Fibroblast of skin of scalp (primary cell): ENCODE results near the gene YWHAG.
"Not testable (repeated sequence)": the region's sequence is repeated elsewhere in the genome, so short reads cannot be mapped to it uniquely, and the experiment has no call there.

Experiments
- DNase-seq: peaks from one replicate; pipeline ENCODE4 v3.0.0-alpha.2; 2013

The YWHAG gene

DNA sequence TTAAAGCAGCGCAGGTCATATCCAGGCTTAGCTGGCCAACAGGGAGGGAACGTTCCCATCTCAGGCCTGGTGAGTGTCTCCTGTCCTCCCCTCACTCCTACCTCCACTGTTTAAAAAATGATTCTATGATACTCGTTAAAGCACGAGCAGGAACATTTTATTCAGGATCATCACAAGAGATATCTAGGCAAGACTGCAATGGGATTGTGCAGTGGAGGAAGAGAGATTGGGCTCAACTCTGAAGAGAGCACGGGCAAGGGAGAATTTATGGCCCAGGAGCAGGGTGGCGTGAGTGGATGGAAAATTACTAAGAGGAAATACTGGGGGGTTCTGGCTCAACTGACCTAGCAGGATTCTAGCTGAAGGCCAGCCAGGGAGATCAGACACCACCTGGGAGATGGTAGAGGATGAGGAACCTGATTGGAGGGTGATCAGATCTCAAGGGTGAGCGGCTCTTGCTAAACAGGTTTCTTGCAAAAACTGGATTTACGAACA, 65.3 kb downstream of the YWHAG start:
- DNase-seq = no peak

DNA sequence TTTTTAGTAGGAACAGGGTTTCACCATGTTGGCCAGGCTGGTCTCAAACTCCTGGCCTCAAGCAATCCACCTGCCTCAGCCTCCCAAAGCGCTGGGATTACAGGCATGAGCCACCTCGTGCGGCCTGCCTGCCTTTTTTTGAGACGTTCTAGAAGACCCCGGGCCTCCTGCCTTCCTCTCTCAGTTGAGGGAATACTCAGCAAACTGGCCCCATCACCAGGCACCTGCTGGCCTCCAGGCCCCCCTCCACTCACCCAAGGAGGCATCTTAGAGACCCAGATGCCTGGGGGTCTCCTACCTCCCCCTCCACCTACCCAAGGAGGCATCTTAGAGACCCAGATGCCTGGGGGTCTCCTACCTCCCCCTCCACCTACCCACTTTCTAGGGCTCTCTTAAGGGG, 65.9 kb downstream of the YWHAG start:
- not testable (repeated sequence) for DNase-seq

DNA sequence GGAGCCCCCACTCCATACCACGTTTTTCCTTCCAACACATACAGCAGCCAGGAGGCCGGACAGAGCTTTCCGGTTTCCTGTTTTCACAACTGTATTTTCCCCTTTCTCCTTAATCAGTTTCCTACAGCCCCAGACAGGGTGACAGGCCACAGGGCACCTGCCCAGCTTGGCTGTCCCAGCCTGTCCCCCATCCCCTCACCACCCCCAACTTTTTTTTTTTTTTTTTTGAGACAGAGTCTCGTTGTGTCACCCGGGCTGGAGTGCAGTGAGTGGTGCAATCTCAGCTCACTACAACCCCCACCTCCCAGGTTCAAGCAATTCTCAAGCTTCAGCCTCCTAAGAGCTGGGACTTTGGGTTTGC, 66.6 kb downstream of the YWHAG start:
- DNase-seq = peak; percentile 41

DNA sequence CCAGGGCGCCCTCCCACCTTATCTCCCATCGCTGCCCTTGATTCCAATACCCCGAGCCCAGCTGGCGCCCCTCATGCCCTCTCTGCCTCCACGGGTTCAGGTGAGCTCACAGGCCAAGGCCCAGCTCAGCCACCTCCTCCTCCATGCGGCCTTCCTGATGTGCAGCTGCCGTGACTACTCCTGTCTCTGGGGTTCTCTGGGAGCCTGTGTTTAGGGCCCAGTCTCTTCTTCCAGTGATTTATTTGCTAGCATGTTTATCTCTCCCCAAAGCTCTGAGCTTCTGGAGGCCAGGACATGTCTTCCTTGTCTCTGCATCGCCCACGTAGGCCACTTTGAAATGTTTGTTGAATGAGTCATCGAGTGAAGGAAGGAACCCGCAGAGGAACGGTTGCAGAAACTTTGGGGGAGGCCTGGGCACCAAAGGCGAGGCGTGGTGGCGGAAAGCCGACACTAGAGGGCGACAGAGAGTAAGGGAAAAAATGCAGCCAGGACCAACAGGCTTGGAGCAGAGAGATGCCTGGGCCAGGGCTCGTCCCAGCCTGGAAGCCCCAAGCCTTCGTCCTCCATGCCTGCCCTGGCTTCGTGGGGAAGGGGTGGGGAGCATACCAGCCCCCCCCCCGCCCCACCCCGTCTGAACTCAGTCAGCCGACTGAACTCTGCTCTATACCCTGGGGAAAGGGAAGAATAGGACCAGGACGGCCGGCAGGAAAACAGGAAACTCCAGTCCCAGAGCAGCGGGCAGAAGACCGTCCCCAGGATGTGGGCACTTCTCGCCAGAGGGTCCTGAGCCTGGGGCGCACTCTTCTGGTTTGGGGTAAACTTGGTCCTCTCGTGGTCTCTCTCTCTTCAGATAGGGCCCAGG, 67.2 kb downstream of the YWHAG start:
- peak; percentile 99 for DNase-seq

DNA sequence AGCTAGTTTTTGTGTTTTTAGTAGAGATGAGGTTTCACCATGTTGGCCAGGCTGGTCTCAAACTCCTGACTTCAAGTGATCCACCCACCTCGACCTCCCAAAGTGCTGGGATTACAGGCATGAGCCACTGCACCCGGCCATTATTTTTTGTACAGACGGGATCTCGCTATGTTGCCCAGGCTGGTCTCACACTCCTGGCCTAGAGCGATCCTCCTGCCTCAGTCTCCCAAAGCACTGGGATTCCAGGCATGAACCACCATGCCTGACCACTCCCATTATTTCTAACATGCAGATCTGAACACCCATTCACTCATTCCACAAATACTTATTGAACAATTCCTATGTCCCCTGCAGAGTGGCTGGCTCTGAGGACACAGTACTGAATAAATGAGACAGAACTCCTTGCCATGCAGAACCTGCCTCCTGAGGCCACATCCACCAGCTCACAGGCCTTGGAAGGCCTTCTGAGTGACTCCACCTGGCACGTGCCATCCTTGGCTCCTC, 67.9 kb downstream of the YWHAG start:
- peak; percentile 71 for DNase-seq

DNA sequence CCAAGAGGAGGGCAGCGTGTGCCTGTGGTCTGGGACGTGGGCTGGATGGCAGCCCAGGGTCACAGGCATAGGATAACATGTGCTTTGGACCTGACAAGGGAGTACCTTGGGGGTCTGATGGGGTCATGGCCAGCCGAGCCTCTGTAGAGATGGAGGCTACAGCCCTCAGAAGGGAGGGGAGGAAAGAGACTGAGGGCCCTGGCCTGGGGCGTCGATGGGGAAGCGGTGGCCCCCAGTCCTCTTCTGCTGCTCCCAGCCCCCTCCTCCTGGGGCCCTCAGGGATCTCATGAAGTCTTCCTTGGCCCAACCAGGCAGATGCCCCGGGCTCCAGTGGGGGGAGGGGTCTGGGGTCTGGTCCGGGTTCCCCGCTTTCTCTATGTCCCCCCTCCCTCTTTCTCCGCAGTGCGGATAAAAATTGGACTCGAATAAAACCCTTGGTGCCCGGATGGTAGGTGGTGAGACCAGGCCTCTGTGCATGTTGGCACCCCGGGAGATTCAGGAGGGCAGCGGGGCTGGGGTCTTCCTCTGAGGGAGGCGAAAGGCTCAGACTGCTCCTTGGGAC, 71.9 kb downstream of the YWHAG start:
- DNase-seq = no peak

DNA sequence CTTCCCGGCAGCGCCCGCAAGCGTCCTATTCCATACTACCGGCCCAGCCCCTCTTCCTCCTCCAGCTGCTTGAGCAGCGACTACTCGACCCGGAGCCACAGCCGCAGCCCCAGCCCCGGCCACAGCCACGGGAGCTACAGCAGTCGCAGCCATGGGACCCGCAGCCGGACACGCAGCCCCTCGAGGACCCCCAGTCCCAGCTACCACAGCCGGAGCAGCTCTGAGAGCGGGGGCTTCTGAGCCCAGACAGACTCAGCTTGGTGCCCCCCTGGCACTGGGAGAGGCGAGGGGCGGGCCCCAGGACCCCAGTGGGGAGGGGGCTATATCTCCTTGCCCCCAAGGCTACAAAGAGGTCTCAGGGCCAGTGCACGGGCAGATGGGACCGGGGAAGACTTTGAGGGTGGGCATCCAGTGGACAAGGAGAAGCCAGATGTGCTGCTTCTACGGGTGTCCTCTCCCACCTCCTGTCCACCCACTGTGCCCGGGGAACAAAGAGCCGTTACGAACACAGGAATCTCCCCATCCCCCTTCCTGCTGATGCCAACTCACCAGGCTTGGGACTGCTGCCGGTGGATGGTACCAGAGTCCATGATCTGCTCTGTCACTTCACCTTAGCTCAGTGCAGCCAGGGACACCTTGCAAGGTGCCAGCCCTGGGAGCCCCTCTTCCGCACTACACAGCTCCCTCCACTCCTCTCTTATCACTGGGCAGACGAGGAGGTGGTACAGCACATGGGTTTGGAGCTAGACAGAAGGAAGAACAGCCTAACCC, 73.0 kb downstream of the YWHAG start:
- DNase-seq = no peak

DNA sequence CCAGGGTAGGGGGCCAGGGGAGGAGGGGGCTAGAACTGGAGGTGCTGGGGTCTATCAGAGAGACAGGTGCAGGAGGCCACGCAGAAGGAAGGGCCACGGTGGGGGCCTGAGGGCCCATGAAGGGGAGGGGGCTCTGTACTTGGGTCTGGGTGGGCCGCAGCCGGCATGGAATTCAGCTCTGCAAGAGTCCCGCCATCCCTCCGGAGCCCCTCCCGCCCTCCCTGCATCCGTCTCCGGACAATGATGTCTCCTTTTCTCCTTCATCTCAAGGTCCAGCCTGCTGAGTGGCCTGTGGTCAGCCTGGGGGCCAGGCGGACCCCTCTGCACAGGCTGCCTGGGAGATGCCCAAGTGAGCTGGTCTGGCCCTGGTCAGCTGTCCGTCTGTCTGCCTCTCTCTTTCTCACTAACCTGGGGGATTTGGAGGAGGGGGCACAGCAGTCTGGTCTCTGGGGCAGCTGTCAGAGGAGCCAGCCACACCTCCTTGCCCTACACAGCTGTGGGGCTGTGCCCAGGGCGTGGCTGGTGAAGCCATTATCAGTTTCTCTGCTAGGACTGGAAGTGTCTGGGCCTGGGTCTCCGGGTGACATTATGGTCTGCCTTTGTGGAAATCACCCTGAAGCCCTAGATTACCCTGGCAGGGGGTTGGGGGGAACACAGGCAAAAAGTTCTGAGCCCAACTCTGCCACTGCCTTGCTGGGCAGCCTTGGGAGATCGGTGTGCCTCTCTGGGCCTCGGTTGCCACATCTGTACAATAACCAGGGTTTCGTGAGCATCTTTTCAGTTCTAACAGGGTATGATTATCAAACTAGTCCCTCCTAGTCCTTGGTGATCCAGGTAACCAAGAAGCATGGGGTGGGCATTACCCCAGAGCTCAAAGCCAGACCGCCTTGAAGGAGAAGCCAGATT, 75.3 kb downstream of the YWHAG start:
- DNase-seq = no peak

DNA sequence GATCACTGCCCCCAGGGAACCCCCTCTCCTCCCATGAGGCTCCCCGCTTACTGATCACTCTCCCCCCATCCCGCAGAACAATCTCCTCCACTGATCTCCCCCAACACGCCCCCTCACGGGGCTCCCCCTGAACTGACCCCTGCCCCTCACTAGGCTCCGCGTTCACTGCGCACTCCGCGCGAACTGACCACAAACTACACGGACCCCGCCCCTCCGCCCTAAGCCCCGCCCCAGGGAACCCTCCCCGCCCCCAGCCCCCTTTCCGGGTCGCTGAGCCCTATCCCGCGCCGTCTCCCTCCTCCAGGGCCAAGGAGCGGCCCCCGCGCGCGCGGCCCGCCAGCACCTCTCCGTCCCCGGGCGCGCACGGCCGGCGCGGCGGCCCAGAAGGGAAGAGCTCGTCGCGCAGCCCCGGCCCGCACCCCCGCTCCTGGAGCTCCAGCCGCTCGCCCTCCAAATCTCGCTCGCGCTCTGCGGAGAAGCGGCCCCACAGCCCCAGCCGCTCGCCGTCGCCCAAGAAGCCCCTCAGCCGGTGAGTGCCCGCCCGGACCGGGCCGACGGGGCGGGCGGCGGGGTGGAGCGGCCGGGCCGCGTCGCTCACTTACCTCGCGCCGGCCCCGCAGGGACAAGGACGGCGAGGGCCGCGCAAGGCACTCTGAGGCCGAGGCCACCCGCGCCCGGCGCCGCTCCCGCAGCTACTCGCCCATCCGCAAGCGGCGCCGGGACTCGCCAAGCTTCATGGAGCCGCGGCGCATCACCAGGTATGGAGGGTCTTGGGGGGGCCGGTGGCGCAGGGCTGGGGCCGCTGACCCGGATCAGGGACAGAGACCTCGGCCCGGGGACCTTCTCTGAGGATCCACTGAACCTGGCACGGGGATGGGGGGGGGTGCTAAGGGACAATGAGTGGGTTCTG, 76.2 kb downstream of the YWHAG start:
- no peak for DNase-seq

DNA sequence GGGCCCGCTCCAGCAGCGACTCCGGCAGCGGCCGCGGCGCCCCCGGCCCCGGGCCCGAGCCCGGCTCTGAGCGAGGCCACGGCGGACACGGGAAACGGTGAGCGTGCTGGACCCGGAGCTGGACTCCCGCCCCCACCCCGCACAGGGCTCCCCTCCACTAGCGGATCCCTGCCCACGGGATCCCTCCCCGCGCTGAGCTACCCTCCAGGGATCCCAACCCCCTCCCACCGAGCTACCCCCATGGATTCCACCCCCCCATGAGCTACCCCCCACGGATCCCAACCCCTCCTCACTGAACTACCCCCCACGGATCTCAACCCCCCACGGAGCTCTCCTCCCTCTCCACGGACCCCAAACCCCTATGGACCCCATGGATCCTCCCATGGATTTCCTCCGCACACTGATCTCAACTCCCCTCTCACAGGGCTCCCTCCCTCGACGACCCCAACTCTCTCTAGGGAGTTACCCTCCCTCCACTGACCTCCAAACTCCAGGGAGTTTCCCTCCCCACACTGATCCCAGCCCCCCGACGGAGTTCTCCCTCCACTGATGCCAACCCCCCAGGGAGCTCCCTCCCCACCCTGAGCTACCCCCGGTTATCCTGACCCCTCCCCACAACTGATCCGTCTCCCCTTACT, 77.0 kb downstream of the YWHAG start:
- DNase-seq = no peak

DNA sequence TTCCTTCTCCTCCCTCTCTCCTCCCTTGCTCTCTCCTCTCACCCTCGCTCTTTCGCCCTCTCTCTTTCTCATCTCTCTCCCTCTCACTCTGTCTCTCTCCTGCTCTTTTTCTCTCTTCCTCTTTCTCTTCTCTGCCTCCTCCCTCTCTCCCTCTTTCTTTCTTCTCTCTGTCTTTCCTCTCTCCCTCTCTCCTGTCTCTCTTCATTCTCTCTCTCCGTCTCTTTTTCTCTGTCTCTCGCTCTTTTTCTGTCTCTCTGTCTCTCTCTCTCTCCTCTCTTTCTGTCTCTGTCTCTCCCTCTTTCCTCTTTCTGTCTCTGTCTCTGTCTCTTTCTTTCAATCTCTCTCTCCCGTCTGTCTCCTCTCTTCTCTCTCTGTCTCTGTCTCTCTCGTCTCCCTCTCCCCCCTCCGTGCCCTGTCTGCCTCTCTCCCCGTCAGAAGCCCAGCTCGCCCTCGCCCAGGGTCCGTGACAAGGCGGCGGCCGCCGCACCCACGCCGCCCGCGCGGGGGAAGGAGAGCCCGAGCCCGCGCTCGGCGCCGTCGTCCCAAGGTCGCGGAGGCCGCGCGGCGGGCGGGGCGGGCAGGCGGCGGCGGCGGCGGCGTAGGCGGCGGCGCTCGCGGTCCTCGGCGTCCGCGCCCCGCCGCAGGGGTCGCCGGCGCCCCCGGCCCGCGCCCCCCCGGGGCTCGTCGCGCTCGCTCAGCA, 77.6 kb downstream of the YWHAG start:
- no peak for DNase-seq

DNA sequence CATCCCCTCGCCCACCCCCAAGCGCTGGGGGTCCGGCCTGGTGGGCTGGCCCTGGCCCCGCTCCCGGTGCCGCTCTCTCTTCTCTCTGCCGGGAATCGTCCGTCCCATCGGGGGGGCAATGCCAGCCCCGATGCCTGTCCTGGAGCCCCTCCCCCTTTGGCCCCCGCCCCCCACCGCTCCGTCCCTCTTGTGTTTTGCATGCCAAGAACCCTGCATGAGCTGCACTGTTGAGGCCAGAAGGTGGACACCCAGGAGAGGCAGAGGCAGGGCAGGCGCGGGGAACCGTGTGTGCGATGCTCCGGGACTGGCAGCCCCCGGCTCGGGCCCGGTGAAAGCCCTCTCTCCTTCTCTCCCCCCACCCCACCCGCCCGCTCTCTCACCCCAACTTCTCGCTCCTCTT, 78.4 kb downstream of the YWHAG start:
- no peak for DNase-seq

DNA sequence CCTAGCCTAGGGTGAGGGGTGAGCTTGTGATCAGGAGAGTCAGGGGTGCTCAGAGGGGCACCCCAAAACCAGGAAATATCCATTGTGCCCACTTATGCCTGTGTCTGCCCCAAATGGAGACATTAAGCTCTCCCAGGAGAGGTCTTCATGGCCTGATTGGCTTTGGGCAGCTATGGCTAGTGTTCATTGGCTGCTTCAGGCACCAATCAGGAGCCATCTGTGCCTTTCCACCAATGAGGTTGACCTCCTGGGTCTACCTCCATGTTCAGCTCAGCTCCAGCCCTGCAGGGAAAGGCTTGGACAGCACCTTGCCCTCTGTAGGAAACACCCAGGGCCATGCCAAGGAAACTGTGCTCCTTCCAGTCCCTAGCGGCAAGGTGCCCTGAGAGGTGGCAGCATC, 80.3 kb downstream of the YWHAG start:
- DNase-seq = no peak
